ENCODE data around the gene SLC9C1.

Gene SLC9C1

DNA sequence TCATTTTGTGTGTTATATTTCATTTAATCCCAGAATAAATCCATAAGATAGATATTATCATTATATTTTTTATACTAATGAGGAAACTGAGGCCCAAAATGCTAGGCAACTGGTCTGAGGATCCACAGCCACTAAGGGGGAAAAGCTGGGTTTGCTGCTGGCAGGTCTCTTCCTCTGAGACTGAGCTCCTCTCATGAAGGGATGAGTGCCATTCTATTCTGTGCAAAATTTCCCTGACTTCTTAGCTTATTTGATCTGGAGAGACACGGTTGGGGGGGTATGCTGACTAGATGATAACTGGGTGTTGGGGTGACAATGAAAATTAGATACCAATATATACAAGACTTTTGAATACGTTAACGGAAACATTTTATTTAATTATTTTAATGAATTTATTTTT, 162.9 kb downstream of the SLC9C1 start:
- peak; percentile 41 for DNase-seq (ENCODE audit: low spot score)

DNA sequence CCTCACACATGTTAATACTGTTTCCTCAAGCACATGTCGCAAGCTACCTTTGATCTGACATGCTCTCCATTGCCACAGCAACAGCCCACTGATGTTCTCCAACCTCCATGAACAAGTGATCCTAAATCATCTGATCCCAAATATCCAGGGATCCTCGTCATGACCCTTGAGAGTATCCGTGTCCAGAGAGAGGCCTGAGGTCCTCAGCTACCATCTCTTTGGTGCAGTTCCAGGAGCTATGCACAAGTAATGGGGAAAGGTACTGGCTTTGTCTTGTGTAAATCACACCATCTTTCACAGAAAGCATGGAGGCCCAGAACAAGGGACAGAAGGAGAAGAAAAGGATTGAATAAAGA, 163.4 kb downstream of the SLC9C1 start:
- DNase-seq (ENCODE audit: low spot score): no peak

DNA sequence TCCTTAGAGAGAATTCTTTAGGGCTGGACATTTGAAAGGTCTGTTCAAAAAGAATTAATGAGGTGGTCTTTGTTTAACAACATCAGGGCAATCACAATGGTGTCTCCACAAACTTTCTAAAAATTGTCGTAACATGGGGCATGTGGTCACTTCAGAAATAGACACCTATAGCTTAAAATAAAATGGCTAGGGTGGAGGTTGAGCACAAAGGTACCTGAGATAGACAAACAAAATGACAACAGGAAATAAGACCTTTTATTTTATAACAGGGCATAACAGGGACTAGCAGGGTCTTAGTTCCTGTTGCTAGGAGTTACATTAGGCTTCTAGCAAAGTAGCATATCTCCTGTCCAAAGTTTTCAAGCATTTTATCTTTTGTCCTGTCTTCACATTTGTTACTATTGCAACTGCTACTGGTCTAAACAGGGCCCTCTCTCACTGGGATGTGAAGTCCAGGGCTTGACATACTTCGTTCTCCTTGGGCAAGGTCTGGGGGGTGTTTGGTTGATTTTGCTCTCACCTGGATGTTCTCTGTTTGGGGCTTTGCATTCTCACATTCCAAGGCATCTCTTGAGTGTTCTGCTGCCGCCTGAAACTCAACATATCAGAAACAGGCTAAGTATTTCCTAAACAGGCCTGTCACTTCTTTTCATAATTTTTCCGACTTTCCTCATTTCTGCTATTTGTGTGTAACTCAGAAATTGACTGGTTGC, 163.9 kb downstream of the SLC9C1 start:
- DNase-seq (ENCODE audit: low spot score): peak; percentile 55

DNA sequence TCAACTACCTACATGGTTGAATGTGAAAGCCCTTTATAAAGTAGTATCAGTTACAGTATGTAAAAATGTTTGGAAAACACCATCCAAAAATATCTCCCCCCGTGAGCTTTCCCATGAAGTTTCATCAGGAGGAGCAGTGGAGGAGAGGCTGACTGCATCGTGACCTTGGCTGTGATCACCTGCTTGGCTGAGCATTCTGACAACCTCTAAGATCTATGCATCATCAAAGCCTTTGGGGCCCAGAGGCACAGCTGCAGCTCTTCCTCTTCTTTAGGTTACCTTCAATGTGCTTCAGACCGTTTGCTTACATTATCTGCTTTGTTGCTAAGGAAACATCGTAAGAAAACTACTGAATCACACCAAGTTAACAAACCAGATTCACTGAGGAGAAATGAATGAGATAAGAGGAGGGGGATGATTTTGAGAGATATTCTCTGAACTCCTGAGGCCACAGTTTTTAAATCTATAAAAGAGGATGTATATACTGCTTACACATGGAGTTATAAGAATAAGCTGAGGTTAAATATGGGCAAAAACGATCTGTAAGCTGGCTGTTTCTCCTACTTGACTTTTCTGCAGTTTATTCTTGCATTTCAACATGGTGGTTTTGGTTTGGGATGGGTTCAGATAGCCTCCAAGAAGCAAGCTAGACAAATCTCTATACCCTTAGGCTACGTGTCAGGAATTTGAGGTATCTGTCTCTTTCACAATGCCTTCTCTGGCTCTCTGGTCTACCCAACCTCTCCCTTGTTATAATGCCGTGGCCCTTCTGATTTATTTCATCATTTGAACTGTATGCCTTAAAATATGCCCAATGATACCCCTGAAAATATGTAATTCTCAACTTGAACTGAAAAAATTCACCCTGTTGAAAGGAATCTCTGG, 164.9 kb downstream of the SLC9C1 start:
- DNase-seq (ENCODE audit: low spot score): peak; percentile 97

DNA sequence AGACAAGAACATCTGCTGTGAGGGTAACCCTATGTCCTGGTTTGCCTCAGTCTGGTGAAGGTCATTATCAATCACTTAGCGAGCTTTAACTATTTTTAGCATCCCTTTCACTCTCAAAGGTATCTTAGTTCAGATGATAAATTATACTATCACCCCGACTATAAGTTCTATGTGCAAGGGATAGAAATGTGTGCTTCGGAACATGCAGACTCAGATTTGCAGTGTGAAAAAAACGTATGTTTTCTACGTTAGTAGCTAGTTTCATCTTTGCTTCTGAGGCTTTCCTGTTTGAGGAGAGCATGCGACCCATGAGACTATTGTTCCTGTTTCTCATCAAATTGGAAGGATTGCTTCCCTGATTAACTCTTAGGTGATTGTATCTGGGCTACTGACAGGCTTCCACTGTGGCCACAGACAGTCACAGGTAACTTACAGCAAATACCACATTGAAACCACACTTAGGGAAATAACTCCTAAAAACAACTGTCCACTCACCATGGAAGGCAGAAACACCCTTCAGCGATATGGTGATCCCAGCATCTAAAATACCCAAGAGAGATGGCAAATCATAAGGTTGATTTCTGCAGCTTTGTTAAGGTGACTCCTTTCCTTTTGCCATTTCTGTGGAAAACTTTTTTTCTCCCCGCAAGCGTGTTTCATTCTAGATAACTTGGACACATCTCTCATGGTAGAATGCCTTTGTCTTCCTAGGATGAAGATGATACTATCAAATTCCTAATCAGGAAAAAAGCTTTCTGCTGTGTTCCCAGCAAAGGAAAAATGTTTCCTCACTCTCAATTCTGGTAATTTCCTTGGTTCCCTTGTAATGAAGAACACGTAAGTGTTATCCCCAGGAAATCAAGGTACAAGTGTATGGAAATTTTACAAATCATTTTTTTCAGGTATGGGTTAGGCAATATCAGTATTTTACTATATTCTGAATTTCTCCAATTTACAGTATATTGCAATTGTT, 166.2 kb downstream of the SLC9C1 start:
- DNase-seq (ENCODE audit: low spot score): peak; percentile 58

DNA sequence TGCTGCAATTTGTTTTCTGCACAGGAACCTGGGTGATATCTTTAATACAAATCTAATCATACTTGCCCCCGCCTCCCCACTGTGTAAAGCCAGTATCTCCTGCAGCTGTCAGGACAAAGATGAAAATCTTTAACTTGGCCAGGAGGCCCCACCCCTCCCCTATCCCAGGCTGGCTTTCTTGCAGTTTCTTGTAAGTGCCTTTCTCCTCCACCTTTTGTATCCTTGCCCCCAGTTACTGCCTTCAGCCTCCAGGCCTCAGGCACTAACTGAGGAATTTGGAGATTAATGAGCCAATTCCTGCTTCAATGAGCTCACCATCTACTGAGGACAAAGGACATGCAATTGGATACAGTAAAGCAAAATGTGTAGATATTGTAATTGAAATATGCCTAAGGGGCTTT, 167.5 kb downstream of the SLC9C1 start:
- DNase-seq (ENCODE audit: low spot score): peak; percentile 24

DNA sequence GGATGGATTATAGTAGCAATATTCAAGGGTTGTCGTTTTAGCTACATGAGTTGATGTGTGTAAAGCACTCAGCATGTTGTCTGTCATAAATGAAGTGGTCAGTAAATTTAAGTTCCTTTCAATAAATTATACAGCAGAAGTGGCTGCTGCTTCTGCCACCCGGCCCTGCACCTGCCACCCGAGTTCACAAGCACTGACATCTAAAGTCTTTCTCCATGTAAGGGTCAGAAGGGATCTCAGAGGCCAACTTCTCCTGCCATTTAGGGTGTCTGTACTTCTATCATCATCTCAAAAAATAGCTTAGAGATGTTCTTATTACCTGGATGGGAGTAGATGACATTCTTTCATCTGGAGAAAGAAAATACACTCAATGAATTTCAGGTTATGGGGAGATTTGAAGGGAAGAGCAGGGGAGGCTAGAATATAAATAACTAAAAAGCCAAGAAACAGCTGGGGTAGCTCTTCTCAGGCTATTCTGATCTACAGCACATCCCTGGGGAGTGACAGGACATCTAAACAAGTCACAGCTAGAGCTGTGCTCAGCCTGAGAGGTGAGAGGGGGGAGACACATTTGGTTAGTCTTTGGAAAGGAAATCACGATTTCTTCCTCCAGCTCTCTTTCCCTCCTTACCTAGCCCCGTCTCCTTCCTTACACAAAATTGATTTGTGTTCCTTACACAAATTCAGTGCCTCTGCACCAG, 169.0 kb downstream of the SLC9C1 start:
- peak; percentile 40 for DNase-seq (ENCODE audit: low spot score)

DNA sequence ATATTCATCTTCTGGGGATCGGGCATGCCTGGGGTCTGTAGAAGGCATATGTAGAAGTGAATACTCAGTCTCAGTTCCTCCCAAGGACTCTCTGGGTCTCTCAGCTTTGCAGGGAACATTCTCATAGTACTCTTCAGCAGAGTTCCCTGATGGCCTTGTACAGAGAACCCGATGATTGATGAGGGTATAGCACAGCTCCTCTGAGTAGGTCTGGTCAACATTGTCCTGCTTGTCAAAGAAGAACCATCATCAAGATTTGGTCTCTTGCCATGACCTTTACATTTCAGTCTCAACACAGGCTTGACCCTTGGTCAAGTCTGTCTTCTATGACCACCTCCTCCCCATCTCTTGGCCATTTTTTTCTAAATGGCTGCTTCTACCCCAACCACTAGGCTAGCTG, 170.5 kb downstream of the SLC9C1 start:
- peak; percentile 49 for DNase-seq (ENCODE audit: low spot score)

DNA sequence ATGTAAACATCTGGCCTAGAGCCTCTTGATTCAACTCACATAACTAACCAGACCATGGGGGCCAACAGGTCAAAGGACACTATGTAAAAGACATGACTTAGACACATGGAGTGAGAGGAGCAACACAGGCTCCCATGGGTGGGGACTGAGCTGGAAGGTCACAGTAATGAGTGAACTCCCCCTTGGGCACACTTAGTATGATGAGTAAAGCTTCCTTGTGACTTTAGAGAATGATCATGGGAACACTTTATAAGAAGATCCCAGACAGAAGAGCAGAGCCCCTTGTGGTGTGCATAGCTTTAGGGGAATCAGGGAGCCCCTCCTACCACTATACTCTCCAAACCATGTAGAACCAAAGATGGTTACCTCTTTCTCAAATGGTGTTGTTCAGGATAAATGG, 171.1 kb downstream of the SLC9C1 start:
- DNase-seq (ENCODE audit: low spot score): peak; percentile 59

DNA sequence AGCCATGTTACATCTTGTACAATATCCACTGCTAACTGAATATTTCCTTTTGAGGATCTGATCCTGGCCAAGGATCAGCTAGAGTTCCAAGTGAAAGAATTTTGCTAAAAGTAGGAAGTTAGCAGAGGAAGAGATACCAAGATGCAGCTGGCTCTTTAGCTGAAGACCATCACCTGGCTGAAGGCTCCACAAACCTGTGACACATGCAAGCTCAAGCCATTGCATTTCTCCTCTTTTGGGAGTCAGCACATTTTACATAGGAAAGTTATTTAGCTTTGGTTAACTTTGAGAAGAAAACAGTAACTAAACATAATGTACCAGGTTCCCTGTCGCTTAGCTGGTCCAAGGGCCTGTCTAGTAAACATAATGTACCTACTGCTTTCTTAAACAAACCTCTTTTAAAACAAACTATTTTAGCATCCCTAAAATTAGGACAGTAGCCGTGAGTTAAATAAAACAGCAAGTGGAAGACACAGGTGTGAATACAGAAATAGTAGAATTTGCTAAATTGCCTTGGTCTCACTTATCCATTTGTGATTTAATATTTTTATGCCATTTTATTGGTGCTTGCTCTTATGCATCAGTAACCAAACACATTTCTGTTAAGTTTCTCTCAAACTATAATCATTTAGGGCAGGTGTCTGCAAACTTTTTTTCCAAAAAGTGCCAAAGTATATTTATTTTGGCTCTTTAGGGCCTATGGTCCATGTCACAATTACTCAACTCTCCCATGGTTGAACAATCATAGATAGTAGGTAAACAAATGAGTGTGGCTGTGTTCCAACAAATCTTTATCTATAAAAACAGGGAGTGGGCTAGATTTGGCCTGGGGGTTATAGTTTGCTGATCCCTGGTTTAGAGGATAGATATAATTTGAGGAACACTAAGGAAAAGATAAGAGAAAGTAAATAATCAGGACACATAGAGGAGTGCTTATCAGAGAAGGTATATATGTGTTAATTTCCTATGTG, 172.2 kb downstream of the SLC9C1 start:
- DNase-seq (ENCODE audit: low spot score): peak; percentile 65

DNA sequence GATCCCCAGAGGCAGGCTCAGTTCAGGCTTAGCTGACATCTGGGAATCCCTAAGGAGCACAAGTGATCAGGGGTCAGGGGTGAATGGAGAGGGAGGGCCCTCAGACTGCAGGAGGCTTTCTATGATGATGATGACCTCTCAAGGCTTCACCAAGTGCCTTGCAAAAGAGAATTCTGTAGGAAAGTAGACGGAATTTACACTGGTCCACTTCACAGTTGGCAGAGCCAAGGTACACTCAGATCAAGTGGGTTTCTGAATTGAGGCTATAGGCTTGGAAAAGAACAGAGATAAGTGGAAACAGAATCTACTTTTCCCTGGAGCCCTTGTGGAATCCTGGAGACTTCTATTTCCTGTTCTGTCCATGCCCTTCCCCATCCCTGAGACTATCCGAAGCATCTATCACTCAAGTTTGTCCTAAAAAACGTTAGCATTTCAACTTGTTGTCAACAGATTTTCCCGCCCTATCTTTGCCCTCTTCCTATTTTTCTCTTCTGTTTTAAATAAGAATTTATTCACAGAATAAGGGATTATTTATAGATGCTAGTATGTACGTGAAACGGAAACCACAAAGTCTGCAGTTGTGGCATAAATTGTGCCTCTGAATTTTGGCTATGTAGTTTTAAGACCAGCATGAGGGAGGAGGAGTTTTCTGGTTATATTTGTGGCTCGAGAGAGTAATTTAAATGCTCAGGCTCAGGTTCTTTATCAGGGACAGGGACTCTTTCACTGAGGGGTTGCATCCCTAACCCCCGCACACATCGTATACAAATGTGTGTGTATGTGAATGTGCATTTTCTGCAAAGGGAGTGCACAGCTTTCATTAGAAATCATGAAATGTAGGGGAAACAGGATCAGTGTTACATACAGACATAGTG, 173.8 kb downstream of the SLC9C1 start:
- DNase-seq (ENCODE audit: low spot score): peak; percentile 84

DNA sequence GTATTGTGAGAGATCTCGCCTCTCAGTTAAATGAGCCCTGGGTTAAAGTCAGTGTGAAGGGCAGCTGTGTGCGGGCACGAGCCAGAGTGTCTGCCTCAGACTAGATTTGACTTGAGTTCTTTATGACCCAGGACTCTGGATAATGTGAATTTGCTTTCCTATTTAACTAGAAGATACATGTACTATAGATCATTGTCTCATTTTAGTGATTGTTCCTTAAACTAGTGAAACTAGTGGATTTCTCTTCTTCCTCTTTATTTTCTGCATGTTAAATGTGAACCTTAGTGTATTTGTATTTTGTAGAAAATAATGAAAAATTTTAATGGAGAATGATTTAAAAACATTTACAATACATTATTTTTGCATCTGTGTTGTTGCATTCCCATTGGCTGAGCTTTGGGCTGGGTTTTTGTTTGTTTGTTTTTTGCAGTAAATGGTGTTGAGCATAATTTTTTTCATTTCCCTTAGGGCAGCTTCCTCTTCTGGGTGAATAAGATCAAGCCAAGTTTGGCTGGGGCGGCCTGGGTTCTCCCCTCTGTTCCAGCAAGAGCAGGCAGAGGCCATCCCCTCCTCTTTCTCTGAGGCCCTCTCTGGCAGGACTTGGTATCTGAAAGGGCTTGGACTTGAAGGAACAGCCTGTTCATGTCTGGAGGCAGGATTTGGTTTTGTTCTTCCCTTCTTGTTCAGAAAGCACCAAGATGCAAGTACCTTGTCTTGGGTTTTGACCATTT, 176.0 kb downstream of the SLC9C1 start:
- DNase-seq (ENCODE audit: low spot score): peak; percentile 84

DNA sequence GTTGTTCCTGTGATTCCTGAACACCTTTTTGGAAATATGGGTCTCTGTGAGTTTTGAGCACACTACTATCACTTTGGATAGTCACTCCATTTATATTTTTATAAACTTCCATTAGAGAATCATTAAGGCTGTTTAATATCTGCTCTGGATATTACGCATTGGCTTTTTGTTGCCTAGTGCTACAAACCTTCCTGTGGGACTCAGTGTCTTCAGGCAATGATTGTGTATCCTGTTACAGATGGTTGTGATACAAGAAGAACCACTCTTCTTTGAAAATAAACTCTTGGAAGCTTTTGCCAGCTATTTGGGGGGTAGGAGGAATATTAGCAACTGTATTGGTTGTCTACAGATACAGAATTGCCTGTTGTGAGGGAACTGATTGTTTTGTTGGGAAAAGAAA, 176.6 kb downstream of the SLC9C1 start:
- DNase-seq (ENCODE audit: low spot score): peak; percentile 46

DNA sequence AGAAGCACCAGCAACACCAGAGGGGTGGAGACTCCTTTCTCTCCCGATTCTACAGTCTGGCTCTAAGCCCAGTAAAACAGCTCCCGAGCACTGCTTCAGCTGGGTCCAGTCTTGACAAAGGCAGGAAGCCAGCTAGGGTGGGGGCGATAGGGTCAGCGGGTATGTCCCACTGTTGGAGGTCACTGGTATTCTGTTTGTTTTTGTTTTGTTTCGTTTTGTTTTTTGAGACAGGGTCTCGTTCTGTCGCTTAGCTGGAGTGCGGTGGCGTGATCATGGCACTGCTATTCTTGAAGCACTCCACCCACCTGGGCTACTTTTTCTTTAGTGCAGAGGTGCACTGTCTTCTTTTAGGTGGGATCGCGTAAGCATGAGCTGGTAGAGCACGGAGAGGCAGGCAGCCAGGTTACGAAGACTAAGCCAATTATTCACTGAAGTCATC, 177.2 kb downstream of the SLC9C1 start:
- DNase-seq (ENCODE audit: low spot score): peak; percentile 72

DNA sequence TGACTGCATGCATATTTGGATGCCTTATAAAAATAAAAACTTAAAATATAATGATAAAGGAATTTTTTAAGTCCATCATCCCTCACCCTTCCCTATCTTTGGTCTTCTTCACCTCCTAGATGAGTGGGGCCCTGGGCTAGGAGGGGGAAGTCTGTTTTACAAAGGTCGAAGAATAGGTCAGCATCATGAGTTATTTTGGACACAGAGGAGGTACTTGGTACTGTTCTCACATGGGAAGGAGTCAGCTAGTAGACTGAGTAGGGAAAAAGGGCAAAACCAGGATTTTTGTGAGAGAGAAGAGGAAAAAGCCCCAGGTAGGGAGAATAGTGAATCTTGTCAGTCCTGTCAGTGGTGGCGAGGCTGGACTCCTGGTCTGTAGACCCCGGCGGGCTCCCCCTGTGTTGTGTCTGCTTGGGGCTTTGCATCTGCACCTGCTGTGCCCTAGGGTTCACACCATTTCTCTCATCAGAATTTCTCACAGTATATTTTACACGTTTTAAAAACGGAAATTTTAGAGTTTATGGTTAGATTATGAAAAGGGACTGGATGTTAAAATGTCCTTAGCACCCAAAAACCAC, 178.1 kb downstream of the SLC9C1 start:
- DNase-seq (ENCODE audit: low spot score): peak; percentile 84

DNA sequence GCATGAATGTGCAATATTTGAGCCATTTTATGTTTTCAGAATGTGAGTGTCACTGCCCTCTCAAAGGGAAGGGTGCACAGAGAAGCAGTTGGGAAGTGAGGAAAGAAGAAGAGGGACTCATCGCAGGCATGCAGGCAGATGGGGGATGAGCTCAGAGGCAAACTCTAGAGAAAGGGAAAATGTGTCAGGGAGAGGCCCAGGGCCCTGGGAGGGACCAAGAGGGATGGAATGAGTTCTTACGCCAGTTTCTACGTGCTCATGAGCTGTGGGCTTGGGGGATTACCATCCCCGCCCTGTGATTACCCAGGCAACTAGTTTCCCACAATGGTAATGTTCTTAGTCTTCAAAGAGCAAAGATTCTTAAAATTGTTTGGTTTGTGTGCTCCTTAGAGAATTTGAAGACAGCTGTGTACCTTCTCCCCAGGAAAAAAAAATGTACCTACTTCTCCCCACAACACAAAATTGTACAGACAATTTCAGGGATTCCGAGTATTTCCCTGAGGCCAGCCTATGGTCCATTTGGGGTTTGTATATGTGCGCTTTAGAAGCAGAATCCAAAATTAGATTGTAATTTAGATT, 178.8 kb downstream of the SLC9C1 start:
- peak; percentile 79 for DNase-seq (ENCODE audit: low spot score)

DNA sequence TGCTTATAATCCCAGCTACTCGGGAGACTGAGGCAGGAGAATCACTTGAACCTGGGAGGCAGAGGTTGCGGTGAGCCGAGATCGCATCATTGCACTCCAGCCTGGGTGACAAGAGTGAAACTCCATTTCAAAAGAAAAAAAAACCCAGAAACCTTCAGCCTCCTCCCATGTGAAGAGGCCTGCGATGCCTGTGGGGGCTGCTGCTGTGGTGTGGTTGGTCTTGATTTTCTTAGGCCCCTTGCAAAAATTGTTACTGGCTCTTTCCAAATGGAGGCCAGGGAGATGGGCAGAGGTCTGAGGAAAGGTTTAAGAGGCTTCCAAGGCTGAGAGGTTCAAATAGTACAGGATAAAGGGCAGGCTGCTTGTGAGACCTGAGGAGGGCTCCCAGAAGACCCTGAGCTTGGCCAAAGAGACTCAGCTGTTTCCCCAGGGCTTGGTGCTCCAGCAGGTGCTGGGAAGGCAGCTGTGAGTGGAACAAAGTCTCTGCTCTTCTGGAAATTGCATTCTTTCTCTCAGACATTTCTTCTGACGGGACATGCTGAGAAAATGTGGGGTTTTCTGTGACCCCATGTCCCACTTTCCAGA, 179.3 kb downstream of the SLC9C1 start:
- peak; percentile 78 for DNase-seq (ENCODE audit: low spot score)
